Mucosa of rectum (tissue), 2 donors: Measurements from ENCODE around the gene DSTN.
A peak's percentile ranks its signal among the peaks of the same experiment; 100 is the strongest.

Source experiments
- H3K27ac ChIP-seq, 2 donors: one replicate each; pipeline ENCODE4 v1.7.0; 2013; ENCODE audit warnings: inconsistent platforms in 2 of 2, low read depth in 2 of 2, low read length in 2 of 2
- H3K27me3 ChIP-seq, 2 donors: one replicate each; pipeline ENCODE4 v1.7.0; 2013; ENCODE audit warnings: low read length in 2 of 2; ENCODE audit not compliant: control insufficient read depth in 2 of 2, insufficient read depth in 2 of 2
- H3K36me3 ChIP-seq, 2 donors: one replicate each; pipeline ENCODE4 v1.7.0; 2013; ENCODE audit warnings: low read length in 2 of 2; ENCODE audit not compliant: control insufficient read depth in 2 of 2, insufficient read depth in 2 of 2
- H3K4me1 ChIP-seq, 2 donors: one replicate each; pipeline ENCODE4 v1.7.0; 2013; ENCODE audit warnings: low read length in 2 of 2, mild to moderate bottlenecking in 1 of 2; ENCODE audit not compliant: control insufficient read depth in 2 of 2, insufficient read depth in 2 of 2
- H3K4me3 ChIP-seq, 2 donors: one replicate each; pipeline ENCODE4 v1.7.0; 2013; ENCODE audit warnings: low read length in 2 of 2
- H3K9ac ChIP-seq, 2 donors: one replicate each; pipeline ENCODE4 v1.7.0; 2013; ENCODE audit warnings: low read length in 2 of 2, low read depth in 1 of 2, mild to moderate bottlenecking in 1 of 2
- H3K9me3 ChIP-seq, 2 donors: one replicate each; pipeline ENCODE4 v1.7.0; 2013; ENCODE audit warnings: low read length in 2 of 2; ENCODE audit not compliant: control insufficient read depth in 2 of 2
- donor health status: healthy.
- donor health status: Normal muscosa, but diverticular disease.

Gene DSTN

GRCh38 chr20:17560344-17561074 lies 9.4 kb upstream of the DSTN start:
- no peak overlapping the region for H3K4me3 ChIP-seq
- peaks cover 17 to 24% of the 10 kb centered on the region in 2 donors for H3K4me1 ChIP-seq

DNA sequence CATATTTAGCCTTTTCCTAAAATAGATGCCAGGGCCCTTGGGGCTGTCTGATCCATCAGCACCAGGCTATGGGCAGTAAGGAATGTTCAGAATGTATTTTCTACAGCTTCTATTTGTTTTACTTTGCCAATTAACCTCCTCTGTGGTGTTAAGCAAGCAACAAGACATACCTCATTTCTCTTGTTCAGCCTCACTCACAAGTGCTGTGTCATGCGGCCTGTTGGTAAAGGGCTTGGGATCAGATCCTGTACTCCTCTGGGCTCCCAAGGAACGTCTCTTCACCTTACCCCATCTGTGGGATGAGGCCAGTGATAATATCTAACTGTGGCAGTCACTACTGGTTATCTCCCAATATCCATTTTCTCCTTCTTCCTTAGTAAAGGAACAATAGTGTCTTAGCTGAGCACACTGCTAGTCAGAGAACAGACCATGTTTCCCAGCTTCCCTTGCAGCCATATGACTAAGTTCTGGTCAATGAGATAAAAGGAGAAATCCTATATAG lies 7.0 kb upstream of the DSTN start:
- H3K36me3 ChIP-seq = no peaks in the 10 kb centered on the region
- H3K9ac ChIP-seq = no peak overlapping the region
- H3K27me3 ChIP-seq = no peaks in the 10 kb centered on the region
- H3K4me3 ChIP-seq = no peak overlapping the region
- peaks cover 7 to 15% of the 10 kb centered on the region in 2 donors for H3K4me1 ChIP-seq
- H3K9me3 ChIP-seq = no peaks in the 10 kb centered on the region
- H3K27ac ChIP-seq = no peak overlapping the region

More at GRCh38 chr20:17560344-17561074, 9.4 kb upstream of the DSTN start:
- H3K9ac ChIP-seq = no peak overlapping the region
- H3K27me3 ChIP-seq = no peaks in the 10 kb centered on the region
- H3K36me3 ChIP-seq = no peaks in the 10 kb centered on the region
- H3K9me3 ChIP-seq = no peaks in the 10 kb centered on the region
- no peak overlapping the region for H3K27ac ChIP-seq

DNA sequence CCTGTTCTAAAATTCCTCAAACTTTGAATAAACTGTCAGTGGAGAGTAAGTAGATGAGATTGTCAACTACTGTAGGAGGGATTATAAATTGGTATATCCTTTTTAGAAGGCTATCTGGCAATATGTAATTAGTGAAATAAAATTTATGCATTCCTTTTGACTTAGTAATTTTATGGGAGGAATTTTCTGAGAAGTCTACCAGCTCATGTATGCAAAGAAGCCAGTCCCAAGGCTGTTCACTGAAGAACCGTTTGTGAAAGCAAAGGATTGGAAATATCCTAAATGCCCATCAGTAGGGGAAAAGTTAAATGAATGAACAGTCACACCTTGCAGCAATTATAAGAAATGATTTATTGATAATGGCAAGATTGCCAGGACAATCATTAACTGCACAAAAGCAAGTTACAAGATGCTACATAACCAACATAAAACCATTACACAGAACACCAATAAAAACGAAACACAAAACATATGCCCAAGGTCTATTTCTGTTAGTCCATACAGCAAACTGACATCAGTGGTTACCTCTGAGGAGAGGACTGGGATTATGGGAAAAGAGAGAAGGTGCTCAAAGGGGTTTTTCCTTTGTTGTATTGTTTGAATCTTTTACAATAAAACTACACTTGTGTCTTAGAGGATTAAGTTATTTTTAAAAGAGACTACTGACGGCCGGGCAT lies 4.6 kb upstream of the DSTN start:
- H3K9me3 ChIP-seq = no peaks in the 10 kb centered on the region
- H3K9ac ChIP-seq = no peak overlapping the region
- H3K27ac ChIP-seq = peak overlapping the region; percentile 5 to 35
- no peak overlapping the region for H3K4me3 ChIP-seq
- no peaks in the 10 kb centered on the region for H3K36me3 ChIP-seq
- H3K27me3 ChIP-seq = no peaks in the 10 kb centered on the region
- peaks cover 9 to 14% of the 10 kb centered on the region in 2 donors for H3K4me1 ChIP-seq

GRCh38 chr20:17566345-17566744 lies 3.5 kb upstream of the DSTN start:
- no peak overlapping the region for H3K4me3 ChIP-seq
- no peak overlapping the region for H3K27ac ChIP-seq
- no peaks in the 10 kb centered on the region for H3K27me3 ChIP-seq
- H3K9me3 ChIP-seq = no peaks in the 10 kb centered on the region
- H3K36me3 ChIP-seq = no peaks in the 10 kb centered on the region
- H3K9ac ChIP-seq = no peak overlapping the region
- peaks cover 12 to 19% of the 10 kb centered on the region in 2 donors for H3K4me1 ChIP-seq

DNA sequence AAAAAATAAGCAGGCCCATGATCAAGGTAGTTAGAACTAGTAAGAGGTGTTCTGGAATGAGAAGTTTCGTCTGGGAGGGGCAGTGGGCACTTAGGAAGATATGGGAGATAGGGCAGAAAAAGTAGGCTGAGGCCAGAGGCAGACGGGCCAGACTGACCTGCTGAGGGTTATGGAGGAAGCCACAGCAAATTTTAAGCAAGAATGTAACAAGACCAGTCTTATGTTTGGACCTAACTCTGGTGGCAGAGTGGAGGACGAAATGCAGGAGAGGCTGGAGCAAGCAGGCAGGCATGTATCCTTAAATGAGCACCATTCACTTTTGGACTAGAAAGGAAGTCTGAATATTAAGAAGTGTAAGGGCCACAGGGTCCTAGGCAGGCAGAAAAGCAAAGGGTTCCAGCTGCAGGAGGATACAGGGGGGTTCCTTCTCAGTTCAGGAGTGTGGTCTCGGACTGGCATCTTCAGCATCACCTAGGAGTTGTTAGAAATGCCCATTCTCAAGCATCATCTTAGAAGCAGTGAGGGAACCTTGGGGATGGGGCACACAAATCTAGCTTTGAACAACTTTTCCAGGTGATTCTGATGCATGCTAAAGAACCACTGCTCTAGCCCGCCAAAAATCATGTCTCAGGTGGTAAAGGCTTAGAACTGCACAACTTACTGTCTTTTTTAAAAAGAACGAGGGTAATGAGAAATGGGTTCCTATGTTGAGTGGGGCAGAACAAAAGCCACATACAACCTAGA lies 1.7 kb upstream of the DSTN start:
- Histone ChIP-seq H3K9me3 (no peaks in the 10 kb centered on the region), H3K4me3 (peak overlapping the region in 1 of 2 donors; percentile 92), H3K36me3 (no peaks in the 10 kb centered on the region), H3K27me3 (no peaks in the 10 kb centered on the region), H3K27ac (peak overlapping the region; percentile 97 to 98), H3K4me1 (peaks cover 21 to 36% of the 10 kb centered on the region in 2 donors), H3K9ac (peak overlapping the region; percentile 49 to 65)

GRCh38 chr20:17568972-17569521 lies 828 bp upstream of the DSTN start:
- H3K4me1 ChIP-seq = peaks cover 29 to 42% of the 10 kb centered on the region in 2 donors
- H3K9me3 ChIP-seq = no peaks in the 10 kb centered on the region
- H3K9ac ChIP-seq = peak overlapping the region; percentile 49 to 99
- no peaks in the 10 kb centered on the region for H3K36me3 ChIP-seq
- H3K27me3 ChIP-seq = no peaks in the 10 kb centered on the region
- peak overlapping the region; percentile 92 for H3K4me3 ChIP-seq
- peak overlapping the region; percentile 97 to 98 for H3K27ac ChIP-seq

DNA sequence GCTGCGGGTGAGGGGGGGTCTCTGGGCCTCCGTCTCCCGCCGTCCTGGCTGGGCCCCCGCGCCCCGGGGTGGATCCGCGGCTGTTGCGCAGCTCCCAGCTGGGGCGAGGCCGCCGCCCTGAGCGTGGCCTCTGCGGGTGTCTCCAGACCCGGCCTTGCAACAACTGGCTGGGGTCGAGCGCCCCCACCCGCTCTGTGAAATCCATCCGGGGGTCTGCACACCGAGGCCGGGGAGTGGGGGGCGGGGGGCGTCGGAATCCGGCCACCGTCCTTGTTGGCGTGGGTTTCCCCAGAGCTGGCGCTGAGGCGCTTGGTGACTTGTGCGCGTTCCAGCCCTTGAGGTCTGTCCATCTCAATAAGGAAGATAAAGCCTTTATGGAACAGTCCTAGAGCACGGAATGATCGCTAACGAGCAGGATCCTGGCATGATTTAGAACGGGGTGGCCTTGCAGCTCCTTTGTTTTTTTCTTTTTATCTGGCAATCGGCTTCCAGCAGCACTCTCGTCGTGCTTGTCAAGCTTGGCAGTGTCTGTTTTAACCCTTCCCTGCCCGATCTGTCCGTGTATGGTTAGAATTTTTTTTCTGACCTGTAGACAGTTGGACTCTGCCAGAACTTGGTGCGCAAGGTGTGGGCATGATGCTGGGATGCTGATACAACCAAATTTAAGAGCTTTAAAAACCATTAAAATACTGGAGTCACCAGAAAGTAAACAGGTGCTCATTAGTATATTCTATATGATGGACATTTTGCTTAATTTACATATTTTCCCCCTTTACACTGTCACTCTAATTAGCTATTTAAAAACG lies 675 bp downstream of the DSTN start:
- Histone ChIP-seq H3K9me3 (no peaks in the 10 kb centered on the region), H3K27me3 (no peaks in the 10 kb centered on the region), H3K4me3 (peak overlapping the region; percentile 92), H3K4me1 (peaks cover 31 to 43% of the 10 kb centered on the region in 2 donors), H3K9ac (peak overlapping the region; percentile 86 to 99), H3K27ac (peak overlapping the region; percentile 97 to 98), H3K36me3 (no peaks in the 10 kb centered on the region)

DNA sequence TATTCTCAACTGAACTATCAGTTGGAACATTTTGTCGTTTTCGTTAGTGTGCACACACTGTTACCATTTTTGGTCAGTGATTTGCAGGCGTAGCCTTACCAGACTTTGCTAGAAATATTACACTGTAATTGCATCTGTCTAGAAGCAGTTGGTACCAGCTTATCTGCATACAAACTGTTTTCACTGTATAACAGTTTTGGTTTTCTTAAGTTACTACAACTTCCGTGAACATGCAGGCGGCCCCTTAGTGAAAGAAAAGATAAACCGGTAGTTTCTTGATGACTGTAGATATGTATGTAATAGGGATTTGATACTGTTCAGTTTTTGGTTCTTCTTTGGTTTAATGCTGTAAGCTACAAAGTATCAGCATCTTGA lies 1.3 kb downstream of the DSTN start:
- H3K4me1 ChIP-seq = peaks cover 31 to 43% of the 10 kb centered on the region in 2 donors
- no peaks in the 10 kb centered on the region for H3K9me3 ChIP-seq
- peak overlapping the region; percentile 86 to 99 for H3K9ac ChIP-seq
- H3K4me3 ChIP-seq = peak overlapping the region; percentile 92
- no peaks in the 10 kb centered on the region for H3K36me3 ChIP-seq
- H3K27ac ChIP-seq = peak overlapping the region; percentile 97 to 98
- no peaks in the 10 kb centered on the region for H3K27me3 ChIP-seq

DNA sequence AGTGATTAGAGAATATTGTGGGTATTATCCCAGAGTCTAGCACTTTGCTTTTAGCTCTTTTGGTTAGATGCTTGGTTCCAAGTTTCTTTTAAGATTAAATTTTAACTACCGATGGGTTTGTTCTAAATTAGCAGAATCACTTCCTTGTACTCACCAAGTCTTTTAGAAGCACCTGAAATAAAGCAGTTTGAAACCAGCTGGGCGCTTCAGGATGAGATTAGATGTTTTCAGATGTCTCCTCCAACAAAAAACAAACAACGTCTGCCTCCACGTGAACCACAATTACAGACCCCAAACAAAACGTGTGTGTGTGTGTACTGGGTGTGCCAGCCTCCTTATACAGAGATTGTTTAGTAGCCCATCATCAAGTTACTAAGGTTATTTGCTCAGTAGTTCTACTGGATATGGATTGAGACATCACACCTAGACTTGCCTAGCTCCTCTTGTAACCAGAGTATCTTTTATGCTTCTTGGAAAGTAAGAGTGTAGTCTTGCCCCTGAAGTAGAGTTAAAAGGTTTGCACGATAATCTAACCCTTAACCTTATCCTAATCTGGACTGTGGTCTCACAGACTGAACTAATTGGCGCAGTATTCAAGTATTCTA lies 2.3 kb downstream of the DSTN start:
- Histone ChIP-seq H3K9ac (peak overlapping the region in 1 of 2 donors; percentile 99), H3K27ac (peak overlapping the region; percentile 71 to 97), H3K9me3 (no peaks in the 10 kb centered on the region), H3K4me3 (peak overlapping the region; percentile 33 to 92), H3K4me1 (peaks cover 31 to 43% of the 10 kb centered on the region in 2 donors), H3K36me3 (no peaks in the 10 kb centered on the region), H3K27me3 (no peaks in the 10 kb centered on the region)
